GM12892 (cell line): Measurements from ENCODE around the gene PKP4.

Experiments
- POLR2A ChIP-seq: IDR thresholded peaks from 2 replicates; pipeline ENCODE4 v1.6.1; 2011; ENCODE audit warnings: low read depth, low read length, control low read depth
- POLR2AphosphoS5 ChIP-seq: IDR thresholded peaks from 2 replicates; pipeline ENCODE4 v1.6.1; 2011; ENCODE audit warnings: low read depth, low read length, control low read depth
- TAF1 ChIP-seq: IDR thresholded peaks from 2 replicates; pipeline ENCODE4 v1.6.1; 2011; ENCODE audit warnings: low read depth, mild to moderate bottlenecking, control low read depth, low read length, borderline replicate concordance

GRCh38 chr2:158670292-158670691 lies 213.5 kb downstream of the PKP4 start:
- TF ChIP-seq POLR2A (no peak), POLR2AphosphoS5 (no peak), TAF1 (no peak)
